NCI-H2029 treated with DMSO at 0.1 percent for 48 hours (cell line): Measurements from ENCODE around the gene OGG1.
"Not testable (repeated sequence)": the region's sequence is repeated elsewhere in the genome, so short reads cannot be mapped to it uniquely, and the experiment has no call there.

Source experiments
- DNase-seq: peaks from one replicate; lab custom pipeline; 2025; lab: John Stamatoyannopoulos, UW

OGG1 gene

DNA sequence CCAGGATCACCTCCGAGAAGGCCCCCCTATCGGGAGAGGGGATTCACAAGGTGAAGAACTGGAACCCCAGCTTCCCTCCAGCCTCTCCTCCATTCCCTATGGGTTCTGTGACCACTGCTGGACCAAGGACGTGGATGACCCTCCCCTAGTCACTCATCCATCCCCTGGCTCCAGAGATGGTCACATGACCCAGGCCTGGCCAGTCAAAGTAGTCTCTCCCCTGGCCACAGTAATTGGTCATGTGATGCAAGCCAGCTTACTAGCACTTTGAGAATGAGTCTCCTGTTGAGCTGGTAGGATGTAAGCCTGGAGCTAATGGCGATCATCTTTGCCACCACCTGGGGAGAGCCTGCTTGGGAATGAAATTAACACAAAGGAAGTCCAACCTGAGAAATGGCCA is 16.1 kb downstream of the OGG1 start:
- no peak for DNase-seq

DNA sequence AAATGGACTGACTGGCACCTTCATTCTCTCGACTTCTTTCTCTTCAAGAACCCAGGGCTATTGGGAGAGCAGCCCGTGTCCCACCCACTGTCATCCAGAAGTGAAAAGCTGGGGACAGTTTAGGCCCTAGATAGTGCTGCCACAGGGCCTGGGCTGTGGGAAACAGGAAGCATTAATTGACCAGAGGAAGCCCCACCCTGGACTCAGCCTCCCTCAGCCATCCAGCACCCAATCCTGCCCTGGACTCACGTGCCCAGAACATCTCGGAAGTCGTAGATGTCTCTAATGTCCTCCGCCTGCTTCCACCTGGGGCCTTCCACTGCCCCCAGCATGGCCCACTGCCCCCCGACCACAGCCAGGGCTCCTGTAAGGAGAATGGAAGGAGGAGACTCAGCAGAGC is 17.7 kb downstream of the OGG1 start:
- DNase-seq, result no peak

DNA sequence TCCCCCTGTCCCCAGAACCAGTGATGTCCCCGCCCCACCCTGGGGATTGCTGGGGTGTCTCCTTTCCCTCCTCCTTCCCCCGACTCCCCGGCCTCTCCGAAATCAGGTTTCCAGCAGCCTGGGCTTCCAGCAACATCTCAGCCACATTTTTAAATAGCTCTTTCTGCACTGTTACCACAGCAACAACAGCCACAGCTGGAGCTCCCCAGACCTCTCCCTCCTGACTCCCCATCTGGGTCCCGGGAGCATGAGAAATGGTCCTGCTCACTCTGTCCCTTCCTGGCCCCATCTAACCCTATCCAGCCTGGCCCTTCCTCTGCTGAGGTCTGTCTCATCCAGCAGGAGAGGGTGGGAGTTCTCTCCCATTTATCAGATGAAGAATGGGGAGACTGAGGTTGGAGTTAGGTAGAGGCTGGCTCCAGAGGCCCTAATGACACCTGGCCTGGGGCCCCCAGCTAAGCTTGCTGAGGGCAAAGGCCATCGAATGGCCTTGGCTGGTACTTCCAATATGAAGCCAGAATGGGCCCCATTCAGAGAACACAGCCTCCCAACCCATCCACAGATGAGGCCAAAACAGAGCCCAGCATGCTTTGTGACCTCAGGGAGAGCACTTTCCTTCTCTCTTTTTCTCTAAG is 18.5 kb downstream of the OGG1 start:
- no peak for DNase-seq

DNA sequence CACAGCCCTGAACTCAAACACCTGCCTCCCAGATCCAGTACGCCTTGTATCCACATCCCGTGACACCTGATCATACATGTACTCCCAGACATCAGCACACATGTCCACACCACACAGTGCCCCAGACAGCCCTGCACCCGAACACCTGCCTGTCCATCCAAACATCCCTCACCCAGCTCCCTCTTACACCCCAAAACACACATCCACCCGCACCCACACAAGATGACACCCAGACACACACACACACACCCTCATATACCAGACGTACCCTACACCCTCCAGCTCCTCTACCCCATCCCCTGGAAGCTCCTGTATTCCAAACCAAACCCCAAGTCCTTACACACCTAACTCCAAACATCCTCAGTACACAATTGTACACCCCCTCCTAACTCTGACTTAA is 19.3 kb downstream of the OGG1 start:
- DNase-seq, result no peak

DNA sequence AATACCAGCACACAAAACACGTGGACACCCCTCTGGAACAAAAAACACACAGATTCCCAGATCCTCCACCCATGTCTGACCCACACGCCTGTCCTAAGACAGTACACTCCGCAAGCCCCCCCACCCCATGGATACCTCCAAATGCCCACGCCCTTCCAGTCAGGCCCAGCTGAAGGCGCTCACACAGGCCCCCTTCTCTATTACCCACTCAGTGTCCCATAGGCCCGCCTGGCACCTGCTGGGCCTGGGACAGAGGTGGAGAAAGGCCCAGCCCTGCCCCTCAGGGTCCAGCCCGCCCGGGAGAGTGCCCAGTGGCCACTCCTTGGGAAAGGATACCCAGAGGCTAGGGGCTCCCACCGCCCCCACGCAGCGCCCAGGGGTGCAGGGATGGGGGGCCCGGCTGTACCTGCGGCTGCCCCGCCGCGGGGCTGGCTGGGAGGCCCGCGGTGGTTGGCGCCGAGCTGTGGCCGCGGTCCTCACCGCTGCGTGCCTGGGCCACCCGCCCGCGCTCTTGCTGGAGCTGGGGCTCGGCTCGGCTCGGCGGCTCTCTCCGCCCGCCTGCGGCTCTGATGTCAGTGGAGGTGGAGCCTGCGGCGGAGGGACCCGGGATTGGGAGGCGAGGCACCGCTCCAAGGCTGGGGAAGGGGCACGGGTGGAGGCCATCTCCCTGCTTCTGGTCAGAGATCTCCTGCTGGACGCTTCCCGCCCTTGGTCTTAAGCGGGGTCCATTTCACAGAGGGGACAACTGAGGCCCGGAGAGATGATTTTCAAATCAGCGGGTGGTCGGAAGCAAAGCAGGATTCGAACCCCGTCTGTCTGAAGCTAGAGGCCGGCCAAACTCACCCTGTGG is 19.9 kb downstream of the OGG1 start, which contains the start of gene CAMK1:
Gene CAMK1, minus strand, starts transcription at position 522 of the 850 bp plus-strand sequence. CDS start 2,198 bp downstream, outside the sequence.
- DNase-seq, result peak; percentile 22

DNA sequence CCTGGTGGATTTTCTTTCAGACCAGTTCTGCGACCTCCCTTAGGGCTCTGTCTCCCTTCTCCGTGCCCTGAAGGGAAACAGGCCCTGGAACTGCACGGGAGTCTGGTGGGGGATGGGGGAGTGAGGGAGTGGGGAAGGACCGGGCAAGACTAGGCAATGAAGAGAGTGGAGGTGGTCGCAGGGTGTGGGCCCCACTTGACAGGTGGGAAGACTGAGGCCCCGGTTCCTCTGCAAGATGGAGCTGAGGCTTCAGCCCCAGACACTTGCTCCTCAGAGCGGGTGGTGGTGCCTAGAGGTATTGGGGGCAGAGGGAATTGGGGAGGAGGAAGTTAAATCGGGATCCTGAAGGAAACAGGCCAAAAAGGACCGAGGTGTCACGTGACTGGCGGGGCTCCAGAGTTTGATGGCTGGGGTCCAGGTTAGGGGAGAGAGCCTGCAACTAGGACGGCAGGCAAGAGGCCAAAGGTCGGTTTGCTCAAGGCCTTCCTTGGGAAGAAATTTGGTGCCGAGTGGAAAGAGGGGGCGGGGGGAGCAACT is 20.6 kb downstream of the OGG1 start:
- DNase-seq, result peak; percentile 28

DNA sequence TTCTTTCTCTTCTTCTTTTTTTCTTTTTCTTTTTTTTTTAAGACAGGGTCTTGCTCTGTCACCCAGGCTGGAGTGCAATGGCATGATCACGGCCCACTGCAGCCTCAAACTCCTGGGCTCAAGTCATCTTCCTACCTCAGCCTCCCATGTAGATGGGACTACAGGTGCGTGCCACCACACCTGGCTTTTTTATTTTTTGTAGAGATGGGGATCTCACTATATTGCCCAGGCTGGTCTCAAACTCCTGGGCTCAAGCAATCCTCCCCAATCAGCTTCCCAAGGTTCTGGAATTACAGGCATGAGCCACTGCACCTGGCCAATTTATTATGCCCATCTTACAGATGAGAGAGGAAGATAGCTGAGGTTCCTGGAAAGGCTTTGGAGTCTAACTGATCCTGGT is 21.3 kb downstream of the OGG1 start:
- DNase-seq, result not testable (repeated sequence)

DNA sequence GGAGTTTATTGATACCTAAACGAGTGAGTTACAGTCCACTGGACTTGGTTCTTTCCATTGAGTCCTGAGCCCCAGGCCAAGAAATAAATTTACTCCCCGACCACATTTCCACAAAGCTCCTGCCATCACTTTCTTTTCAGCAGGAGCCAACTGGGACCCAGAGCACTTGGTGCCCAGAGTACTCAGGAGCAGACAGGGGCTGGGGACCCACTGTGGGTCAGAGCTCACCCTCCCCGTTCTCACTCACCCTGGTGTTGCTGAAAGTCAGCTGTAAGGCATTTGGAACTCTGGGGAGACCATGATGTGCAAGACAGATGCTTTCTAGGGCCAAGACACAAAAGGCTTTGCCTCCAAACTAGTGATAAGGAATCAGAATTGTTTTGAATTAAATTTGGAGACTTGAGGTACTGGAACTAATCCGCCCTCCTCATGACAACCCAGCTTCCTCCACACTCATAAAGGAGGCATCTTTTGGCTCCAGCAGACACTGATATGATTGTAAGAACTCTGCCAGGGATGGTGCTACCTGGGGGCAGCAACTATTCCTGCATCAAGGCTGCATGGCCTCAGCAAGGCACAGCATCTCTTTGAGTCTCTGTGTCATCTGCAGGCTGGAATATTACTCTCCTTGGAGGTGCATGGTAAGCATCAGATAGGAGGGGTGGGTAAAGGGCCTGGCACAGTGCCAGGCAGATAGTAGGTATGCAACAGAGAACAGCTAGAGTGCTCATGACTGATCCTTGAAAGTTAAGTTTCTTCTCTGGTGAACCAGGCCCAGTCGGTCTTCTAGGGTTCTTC is 27.3 kb downstream of the OGG1 start:
- no peak for DNase-seq

DNA sequence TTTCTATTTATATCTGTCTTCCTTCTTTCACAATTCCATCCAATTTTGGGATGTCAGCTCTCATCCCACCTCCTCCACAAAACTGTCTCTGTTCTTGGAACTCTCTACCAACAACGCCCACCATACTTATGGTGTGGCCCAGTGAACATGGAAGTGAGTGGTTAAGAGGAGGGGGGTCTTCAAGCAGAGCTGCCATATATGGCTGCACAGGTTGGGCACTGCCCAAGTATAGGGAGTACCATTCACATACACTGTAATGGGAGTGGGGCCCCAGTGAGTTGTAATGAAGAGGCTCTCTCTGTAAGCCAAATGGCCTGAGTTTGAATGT is 27.9 kb downstream of the OGG1 start:
- no peak for DNase-seq

DNA sequence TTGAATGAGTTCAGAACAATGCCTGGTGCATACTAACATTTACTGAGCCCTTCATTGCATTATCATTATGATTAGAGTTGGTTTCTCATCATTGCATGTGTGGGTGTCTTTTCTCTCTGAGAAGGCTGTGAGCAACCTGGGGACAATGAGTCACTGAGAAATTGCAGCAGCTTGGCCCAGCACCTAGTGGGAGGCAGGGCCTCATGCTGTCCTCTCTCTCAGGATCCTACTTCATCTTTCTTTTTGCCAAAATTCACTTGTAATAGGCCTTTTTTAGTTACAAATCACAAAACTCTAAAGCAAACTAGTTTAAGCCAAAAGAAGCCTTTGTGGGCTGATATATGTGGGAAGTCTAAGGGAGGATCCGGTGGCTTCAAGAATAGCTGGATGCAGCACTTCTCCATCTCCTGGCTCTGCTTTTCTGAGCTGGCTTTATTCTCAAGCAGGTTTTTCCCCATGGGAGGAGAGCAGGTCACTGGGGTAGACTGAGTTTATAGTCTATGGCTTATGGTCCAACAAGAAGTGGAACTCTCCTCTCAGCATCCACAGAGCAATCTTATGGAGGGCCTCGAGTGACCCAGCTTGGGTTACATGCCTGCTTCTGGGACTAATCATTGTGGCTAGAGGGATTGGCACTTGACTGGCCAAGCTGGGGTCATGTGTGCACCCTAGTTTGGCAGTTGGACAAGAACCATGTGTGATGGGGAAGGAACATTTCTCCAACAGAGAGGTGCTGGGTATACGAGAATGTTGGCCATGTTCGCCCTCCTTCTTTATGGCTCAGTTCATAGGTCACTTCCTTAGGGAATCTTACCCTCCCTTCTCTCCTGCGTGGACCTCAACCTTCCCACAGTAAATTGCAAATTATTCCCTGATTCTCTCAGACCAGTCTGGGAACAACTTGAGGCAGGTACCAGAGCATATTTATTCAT is 28.7 kb downstream of the OGG1 start:
- no peak for DNase-seq

DNA sequence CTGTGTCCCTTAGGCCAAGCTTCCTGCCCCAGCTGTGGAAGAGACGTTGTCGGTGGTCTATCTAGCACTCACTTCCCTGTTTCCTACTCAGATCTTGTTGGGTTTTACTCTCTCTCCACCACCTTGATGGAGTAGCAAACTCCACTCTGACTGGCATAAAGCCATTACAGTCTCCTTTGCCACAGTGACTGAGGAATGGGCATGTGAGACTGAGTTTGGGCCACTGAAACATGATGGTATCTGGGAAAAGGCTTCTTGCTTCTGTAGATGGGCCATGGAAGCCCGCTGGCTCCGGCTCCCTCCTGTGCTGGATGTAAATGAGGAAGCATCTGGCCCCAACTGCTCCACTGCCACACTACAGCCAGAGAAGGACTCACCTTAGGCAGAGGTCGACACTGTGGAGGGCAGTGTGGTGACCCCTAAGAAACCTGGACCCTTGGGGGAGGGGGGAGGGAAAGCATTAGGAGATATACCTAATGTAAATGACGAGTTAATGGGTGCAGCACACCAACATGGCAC is 29.4 kb downstream of the OGG1 start:
- DNase-seq, result no peak

DNA sequence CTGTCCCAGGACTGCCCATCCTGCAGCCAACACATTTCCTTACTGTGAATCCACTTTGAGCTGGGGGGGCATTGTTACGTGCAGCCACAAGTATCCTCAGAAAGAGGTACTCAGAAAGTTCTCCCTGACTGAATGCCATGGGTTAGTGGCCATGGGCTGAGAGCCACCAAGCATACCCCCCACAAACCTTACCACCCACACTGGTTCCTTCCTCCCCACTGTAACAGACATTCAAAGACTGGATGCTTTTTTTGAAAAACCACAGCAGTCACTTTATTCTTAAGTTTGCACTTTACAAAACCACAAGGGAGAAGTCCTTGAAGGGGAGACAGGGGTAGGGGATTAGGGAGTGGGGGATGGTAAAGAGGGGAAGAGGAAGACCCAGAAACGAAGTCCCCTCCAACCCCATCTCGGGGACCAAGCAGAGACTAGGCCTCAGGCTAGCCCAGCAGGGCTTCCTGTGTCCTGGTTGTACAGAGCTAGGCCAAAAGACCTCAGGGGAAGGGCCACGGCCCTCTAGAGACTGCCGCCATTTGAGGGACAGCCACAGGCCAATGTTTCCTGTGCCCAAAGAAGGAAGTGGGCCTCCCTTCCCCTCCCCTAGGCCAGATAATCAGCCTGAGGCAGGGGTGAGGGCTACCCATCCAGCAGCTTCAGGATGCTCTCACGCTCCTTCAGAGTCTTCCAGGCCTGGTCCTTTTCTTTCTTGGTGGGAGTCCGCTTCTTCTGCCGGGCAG is 30.1 kb downstream of the OGG1 start:
- DNase-seq, result no peak

DNA sequence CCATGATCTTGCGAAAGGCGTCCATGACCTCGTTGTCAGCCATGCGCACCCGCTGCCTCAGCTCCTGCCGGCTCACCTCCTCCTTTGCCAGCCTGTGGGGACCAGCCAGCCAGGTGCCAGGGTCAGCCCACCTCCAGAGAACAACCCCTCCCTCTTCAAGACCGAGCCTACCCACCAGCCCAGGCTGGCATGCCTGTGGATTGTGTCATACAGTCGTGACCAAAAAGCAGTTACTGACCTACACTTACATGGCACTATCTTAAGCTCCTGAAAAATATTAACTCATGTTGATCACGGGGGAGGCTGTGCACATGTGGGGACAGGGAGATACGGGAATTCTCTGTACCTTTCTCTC is 30.7 kb downstream of the OGG1 start:
- no peak for DNase-seq

DNA sequence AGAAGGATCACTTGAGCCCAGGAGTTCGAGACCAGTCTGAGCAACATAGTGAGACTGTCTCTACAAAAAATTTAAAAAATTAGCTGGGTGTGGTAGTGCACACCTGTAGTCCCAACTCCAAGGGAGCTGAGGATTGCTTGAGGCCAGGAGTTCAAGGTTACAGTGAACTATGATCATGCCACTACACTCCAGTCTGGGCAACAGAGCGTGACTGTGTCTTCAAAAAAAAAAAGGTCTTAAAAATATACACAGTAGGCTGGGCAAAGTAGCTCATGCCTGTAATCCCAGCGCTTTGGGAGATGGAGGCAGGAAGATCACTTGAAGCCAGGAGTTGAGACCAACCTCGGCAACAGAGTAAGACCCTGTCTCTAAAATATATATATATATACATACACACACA is 31.2 kb downstream of the OGG1 start:
- DNase-seq, result no peak

DNA sequence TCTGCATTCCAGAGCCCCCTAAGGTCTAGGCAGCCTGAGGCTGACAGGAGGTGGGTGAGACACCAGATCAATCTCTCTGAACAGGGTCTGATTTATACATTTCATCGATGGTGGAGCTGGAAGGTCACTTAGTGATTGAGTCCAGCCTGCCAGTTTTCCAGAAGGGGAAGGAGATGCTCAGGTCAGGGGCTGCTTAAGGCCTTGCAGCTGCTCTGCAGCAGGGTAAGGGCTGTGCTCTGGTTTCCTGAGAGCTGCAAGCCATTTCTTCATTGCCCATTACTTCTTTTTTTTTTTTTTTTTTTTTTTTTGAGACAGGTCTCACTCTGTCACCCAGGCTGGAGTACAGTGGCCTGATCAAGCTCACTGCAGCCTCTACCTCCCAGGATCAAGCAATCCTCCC is 31.8 kb downstream of the OGG1 start:
- no peak for DNase-seq

DNA sequence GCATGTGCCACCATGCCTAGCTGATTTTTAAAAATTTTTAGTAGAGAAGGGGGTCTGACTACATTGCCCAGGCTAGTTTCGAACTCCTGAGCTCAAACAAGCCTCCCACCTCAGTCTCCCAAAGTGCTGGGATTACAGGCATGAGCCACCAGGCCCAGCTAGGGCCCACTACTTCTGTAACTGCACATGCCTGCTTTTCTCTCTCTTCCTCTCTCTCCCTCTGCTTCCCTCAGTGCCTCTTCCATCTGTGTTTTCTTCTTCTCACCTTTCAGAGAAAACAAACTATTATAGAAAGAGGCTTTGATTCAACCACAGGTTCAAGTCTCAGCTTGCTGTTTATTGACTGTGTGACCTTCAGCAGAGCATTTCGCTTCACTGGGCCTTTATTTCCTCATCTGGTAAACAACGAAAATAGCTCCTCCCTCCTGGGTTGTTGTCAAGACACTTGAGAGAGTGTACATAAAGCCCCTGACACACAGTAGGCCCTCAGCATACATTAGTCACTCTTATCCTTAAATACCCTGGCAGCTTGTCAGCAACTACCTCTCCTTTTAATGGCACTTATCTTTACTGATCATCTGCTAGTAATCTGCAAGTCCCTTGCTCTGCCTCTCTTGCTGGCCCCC is 32.3 kb downstream of the OGG1 start:
- DNase-seq, result peak; percentile 88

DNA sequence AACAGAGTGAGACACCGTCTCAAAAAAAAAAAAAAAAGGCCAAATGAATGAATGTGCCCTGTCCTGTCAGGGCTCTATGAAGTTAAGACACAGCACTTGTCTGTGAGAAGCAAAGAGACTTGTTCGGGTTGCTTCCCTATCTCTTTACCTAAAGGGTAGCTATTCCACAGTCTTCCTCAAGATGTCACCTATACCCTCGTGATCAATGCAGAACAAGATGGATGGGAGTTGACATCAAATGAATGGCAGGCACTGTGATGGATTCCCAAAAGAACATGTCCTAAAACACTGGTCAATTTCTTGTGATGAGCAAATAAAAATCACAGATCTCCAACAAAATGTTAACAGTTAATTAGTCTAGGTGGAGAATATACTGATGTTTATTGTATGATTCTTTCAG is 33.0 kb downstream of the OGG1 start:
- DNase-seq, result no peak

DNA sequence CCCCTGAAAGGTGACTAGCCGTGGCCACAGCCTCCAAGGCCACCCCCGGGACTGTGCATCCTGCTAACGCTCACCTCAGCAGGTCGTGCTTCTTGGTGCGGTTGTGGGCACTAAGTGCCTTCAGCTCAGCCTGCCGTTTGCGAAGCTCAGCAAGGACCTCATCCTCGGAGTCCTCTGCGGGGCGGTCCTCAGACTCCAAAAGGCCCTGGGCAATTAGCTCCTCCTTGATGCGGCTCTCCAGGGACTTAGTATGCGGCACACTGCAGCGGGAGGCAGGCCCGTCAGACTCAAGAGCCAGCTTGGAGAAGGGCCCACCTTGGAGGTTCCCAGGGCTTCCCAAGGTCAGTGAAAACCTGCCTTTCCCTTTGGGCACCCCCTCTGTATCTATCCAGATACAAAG is 34.2 kb downstream of the OGG1 start:
- DNase-seq, result no peak

DNA sequence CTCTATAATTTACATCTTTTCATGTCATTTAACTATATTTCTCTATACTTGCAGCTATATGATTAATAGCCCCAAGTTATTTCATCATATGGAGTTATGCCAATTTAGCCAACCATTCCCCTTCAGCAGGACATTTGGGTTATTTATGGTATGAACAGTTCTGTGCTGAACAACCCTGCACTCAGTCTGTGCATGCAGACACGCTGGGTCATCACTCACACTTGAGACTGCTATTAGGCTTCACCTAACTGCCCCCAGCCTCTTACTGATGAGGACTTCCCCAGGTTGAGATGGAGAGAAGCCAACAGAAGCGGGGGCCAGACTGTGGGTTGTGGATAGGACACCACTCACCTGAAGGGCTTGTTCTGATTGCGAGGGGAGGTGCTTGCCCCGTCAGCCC is 35.2 kb downstream of the OGG1 start:
- no peak for DNase-seq

DNA sequence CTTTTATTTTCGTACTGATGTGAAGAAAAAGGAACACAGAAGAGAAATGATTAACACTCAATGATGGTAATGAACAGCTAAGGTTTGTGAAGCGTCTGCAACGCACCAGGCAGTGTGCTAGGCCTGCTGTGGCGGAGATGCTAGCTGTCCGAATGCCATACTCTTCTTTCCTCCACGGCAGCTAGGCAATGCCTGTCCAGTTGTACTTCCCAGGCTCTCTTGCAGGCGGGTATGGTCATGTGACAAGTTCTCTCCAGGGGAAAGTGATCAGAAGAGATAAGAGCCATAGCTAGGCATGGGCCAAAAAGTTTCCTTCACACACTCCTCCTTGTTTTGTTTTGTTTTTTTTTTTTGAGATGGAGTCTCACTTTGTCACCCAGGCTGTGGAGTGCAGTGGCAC is 35.9 kb downstream of the OGG1 start:
- no peak for DNase-seq
